Measurements from ENCODE around the gene PLEKHS1. TPM values are rescaled to one million over a fixed set of nuclear protein-coding genes. Genes with fewer than 3 reads are reported as not detected.

PLEKHS1 gene
- total and polyA plus RNA-seq, 11 donors, result not detected

- no peaks in the 10 kb centered on the region for H3K4me1 ChIP-seq
- intact Hi-C loops (cut with DNase I), result no loop called here
- WGBS, 4 donors, result 81 to 95% (median 87%) methylated on average over 2 of the region's 2 CpGs
- TF ChIP-seq POLR2A (IDR thresholded peaks at IDR 0.05) (no peak), CTCF (IDR thresholded peaks at IDR 0.05) (no peak)
- no peaks in the 10 kb centered on the region for H3K9me3 ChIP-seq
- H3K4me3 ChIP-seq, result no peak overlapping the region
- H3K27me3 ChIP-seq, result peaks cover 0 to 8% (median 0%) of the 10 kb centered on the region in 9 donors
- DNase-seq (no peak), ATAC-seq (no peak)
- H3K36me3 ChIP-seq, result no peaks in the 10 kb centered on the region
- H3K27ac ChIP-seq, result no peak overlapping the region
Measured at GRCh38 chr10:113742466-113742865, 9.0 kb upstream of the PLEKHS1 start.

- TF ChIP-seq CTCF (IDR thresholded peaks at IDR 0.05) (no peak), POLR2A (IDR thresholded peaks at IDR 0.05) (no peak)
- Histone ChIP-seq H3K9me3 (no peaks in the 10 kb centered on the region), H3K4me3 (no peak overlapping the region), H3K4me1 (no peaks in the 10 kb centered on the region), H3K36me3 (no peaks in the 10 kb centered on the region), H3K27me3 (peaks cover 0 to 8% (median 0%) of the 10 kb centered on the region in 9 donors), H3K27ac (no peak overlapping the region)
- DNase-seq, result no peak
- intact Hi-C loops (cut with DNase I), result no loop called here
- ATAC-seq, result no peak
Measured at GRCh38 chr10:113743594-113743993, 7.9 kb upstream of the PLEKHS1 start.

GRCh38 chr10:113745374-113745773, 6.1 kb upstream of the PLEKHS1 start:
- Histone ChIP-seq H3K27ac (no peak overlapping the region), H3K9me3 (no peaks in the 10 kb centered on the region), H3K27me3 (peaks cover 0 to 8% (median 0%) of the 10 kb centered on the region in 9 donors), H3K4me3 (no peak overlapping the region), H3K36me3 (no peaks in the 10 kb centered on the region), H3K4me1 (no peaks in the 10 kb centered on the region)
- intact Hi-C loops (cut with DNase I), result no loop called here
- WGBS, 4 donors, result 78 to 87% (median 82%) methylated on average over 2 of the region's 2 CpGs
- TF ChIP-seq CTCF (IDR thresholded peaks at IDR 0.05) (no peak), POLR2A (IDR thresholded peaks at IDR 0.05) (no peak)
- ATAC-seq (no peak), DNase-seq (no peak)

GRCh38 chr10:113746217-113746957, 5.1 kb upstream of the PLEKHS1 start:
- DNase-seq, result no peak
- no peaks in the 10 kb centered on the region for H3K36me3 ChIP-seq
- peaks cover 0 to 8% (median 0%) of the 10 kb centered on the region in 9 donors for H3K27me3 ChIP-seq
- H3K9me3 ChIP-seq, result no peaks in the 10 kb centered on the region
- TF ChIP-seq CTCF (IDR thresholded peaks at IDR 0.05), result no peak
- no peak for TF ChIP-seq POLR2A (IDR thresholded peaks at IDR 0.05)
- intact Hi-C loops (cut with DNase I), result no loop called here
- no peak for ATAC-seq
- no peaks in the 10 kb centered on the region for H3K4me1 ChIP-seq
- H3K27ac ChIP-seq, result no peak overlapping the region
- WGBS, 4 donors, result 60 to 77% (median 71%) methylated on average over 3 of the region's 3 CpGs
- no peak overlapping the region for H3K4me3 ChIP-seq
